NCI-H524 treated with DMSO at 0.1 percent for 48 hours (cell line): Measurements from ENCODE around the gene FER.
"Not testable (repeated sequence)": the region's sequence is repeated elsewhere in the genome, so short reads cannot be mapped to it uniquely, and the experiment has no call there.

ENCODE experiments used
- DNase-seq: peaks from one replicate; lab custom pipeline; 2025; lab: John Stamatoyannopoulos, UW

The FER gene

DNA sequence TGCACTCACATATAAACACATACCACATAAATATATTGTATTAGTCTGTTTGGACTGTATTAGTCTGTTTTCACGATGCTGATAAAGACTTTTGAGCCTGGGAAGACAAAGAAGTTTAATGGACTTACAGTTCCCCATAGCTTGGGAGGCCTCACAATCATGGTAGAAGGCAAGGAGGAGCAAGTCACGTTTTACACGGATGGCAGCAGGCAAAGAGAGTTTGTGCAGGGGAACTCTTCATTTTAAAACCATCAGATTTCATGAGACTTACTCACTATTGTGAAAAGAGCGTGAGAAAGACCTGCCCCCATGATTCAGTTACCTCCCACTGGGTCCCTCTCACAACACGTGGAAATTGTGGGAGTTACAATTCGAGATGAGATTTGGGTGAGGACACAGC, 133.4 kb downstream of the FER start:
- no peak for DNase-seq

DNA sequence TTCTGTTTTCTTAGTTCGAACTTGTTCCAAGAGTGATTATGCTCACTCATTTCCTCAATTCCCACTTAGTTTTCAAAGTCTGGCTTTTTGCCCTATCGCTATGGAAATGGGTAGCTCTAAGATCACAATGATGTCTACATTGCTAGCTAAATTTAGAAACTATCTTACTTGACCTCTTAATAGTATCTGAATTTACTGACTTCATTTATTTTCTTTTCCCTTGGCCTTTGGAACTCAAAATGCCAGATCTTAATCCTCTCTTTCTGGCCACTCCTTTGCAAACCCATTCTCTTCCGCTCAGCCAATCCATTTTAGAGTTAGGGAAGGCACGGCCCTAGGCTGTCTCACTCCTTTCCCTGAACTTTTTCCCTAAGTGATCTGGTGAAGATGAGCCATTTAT, 137.0 kb downstream of the FER start:
- no peak for DNase-seq

DNA sequence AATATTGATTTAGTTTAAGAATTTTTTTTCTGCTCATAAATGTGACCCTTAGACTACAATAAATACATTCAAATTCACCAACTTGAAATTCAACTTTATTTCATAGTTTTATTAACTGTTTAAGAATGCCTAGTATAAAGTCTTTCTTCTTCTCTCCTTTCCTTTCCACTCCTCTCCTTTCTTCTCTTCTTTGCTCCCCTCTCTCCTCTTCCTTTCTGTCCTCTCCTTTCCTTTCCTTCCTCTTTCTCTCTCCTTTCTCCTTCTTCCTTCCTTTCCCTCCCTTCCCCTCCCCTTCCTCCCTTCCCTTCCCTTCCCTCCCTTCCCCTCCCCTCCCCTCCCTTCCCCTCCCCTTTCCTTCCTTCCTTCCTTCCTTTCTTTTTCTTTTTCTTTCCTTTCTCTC, 150.6 kb downstream of the FER start:
- DNase-seq, result no peak

DNA sequence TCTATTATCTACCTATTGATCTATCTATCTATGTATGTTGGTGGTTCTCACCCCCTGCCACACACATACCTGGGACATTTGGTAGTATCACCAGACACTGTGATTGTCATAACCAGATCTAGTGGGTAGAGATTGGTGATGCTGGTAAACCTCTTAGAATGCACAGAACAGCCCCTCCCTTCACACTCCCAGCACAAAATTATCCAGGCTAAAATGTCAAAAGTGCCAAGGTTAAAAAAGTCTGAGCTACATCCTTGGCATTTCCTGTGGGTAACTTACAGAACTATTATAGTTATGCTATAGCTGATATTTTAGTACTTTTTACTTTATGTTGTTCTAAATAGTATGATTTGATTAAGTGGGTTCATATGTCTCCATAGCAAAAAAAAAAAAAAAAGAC, 151.0 kb downstream of the FER start:
- DNase-seq, result no peak

DNA sequence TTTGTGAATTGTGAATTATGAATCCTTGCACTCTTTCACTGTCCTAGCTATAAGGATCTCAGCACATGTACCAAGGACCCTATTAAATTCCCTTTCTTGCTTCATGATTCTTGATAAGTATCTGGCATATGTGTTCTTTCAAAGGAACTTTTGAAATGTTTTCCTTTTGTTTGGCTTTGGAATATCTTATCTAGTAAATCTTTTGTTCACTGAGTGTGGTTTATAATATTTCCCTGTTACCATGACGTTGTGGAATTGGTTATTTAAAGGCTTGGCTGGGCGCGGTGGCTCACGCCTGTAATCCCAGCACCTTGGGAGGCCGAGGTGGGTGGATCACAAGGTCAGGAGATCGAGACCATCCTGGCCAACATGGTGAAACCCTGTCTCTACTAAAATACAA, 151.5 kb downstream of the FER start:
- not testable (repeated sequence) for DNase-seq

DNA sequence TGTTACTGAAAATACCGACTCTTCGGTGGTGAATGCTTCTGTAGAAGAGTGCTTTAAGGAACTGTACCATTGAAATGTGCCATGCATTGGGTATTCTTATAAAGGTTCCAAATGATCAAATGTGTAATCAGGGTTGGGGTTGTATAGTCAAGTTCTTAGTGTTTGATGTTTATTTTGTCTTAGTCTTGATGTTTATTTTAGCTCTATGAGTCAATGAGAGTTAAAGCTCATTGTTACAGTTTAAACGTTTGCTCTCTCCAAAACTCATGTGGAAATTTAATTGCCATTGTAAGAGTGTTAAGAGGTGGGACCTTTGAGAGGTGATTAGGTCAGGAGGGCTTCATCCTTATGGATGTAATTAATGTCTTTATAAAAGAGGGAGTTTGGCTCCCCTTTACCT, 153.0 kb downstream of the FER start:
- no peak for DNase-seq

DNA sequence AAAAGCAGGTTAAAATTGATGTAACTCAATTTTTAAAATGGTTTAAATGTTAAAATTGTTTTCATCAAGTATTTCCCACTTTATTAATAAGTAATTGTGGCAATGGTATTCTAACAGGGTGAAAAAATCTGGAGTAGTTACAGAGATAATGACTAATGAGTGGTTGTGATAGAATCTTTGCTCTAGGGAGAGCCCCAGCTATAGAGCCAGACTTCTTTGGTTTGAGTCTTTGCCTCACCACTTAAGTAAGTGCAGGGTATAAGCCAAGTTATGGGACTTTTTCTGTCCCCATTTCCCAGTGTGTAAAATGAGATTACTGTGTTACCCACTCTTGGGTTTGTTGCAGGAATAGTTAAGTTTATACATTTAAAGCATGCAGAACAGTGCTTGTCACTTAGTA, 158.1 kb downstream of the FER start:
- no peak for DNase-seq

DNA sequence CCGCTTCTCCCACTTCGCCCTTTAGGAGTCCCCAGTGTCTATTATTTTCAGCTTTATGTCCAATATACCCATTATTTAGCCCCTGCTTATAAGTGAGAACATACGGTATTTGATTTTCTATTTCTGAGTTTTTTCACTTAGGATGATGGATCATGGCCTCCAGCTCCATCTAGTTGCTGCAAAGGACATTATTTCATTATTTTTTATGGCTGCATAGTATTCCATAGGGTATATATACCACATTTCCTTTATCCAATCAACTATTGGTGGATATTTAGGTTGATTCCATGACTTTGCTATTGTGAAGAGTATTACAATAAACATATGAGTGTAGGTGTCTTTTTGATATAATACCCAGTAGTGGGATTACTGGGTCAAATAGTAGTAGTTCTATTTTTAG, 162.9 kb downstream of the FER start:
- no peak for DNase-seq

DNA sequence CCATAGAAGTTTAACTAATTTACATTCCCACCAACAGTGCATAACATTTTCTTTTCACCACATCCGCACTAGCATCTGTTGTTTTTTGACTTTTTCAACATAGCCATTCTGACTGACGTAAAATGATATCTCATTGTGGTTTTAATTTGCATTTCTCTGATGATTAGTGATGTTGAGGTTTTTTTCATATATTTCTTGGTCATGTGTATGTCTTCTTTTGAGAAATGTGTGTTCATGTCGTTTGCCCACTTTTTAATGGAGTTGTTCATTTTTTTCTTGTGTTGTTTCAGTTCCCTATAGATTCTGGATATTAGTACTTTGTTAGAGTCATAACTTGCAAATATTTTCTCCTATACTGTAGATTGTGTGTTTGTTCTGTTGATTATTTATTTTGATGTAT, 163.4 kb downstream of the FER start:
- DNase-seq, result no peak

DNA sequence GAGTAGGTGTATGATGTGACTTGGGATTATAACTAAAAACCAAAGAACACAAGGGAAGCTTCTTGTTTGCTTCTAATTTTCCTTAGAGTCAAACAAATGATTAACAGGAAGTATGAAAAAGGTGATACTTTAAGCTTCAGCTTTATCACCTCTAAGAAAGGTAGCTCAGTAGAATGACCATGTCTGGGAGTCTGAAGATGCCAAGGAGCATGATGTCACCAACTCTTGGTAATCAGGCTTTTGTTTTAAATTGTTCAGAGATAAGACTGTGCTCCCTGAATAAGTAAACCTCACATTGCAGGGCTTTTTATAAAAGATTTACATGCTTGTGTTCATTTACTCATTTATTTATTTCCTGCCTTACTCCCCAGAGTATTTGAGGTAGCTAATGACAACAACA, 169.9 kb downstream of the FER start:
- DNase-seq, result no peak

DNA sequence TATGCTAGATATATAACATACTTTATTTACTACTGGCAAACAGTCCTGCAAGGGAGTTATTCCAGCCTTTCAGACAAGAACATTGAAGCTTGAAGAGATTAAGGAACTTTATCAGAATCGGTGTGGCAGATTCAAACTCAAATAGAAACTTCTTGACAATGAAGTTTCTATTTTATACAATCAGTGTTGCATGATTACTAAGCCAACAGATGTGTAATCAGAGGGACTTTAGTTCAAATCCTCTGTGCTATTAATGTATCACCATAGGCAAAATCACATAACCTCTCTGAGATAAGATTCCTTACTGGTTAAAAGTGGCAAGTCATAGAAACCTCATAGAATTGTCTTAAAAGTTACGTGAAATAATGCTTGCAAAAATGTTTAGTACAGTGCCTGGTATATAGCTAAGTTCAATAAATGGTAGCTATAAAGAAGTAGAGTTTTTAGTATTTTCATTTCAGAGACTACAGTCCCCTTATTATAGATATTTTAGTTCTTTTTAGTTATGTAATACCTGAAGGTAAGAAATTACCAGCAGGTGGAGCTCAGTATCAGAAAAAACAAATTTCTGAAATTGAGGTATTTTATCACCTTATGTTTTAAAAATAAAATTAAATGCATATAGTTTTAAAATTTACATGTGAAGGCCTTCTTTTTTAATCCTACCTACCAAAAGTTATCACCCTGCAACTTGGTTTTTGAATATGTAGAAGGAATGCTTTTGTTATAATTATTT, 172.1 kb downstream of the FER start:
- no peak for DNase-seq

DNA sequence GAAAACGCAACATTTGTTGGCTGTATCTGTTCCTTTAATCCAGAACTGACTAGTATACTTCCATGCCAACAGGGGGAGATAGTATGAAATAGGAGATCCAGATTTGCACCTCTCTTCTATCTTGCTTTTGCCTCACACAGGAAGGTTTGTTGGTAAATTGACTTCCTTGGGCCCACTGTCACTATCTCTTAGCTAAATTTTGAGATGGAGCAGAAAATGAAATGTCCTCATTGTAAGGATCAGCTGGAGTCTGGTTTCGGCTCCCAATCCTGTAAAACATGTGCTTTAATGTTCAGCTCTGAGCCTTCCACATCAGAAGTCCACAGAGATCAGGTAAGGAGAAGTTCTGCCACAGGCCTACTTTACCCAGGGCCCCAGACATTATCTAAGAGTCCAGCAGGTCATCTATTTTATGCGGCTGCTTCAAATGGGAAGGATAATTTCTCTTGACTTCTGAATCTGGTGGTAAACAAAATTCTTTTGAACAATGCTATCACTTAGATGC, 176.8 kb downstream of the FER start:
- no peak for DNase-seq

DNA sequence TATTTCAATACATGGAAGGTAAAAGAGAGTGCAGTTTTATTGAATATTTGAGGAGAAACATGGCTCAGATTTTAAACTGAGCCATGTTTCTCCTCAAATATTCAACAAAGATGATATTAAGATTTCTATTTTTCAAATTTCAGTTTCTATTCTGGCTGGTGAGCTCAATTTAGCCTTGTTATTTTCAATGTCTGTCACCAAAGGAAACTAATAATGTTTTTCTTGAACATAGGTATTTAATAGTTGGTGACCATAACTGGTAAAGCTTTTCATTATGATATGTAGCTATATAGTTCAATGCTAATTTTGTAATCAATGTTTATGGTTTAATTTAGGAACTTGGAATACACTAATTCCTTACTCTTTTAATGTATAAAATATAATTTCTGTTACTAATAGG, 177.4 kb downstream of the FER start:
- DNase-seq, result no peak

DNA sequence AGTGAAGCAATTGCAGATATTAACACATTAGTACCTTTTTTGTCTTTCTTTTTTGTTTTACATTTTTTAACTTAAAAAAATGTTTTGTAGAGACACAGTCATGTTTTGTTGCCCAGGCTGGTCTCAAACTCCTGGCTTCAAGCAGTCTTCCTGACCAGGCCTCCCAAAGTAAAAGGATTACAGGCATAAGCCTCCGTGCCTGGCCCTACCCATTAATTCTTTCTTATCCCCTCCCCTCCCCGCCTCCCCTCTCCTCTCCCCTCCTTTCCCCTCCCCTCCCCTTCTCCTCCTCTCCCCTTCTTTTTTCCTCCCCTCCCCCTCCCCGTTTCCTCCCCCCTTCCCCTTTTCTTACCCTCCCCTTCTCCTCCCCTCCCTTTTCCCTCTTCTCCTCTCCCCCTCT, 182.4 kb downstream of the FER start:
- no peak for DNase-seq

DNA sequence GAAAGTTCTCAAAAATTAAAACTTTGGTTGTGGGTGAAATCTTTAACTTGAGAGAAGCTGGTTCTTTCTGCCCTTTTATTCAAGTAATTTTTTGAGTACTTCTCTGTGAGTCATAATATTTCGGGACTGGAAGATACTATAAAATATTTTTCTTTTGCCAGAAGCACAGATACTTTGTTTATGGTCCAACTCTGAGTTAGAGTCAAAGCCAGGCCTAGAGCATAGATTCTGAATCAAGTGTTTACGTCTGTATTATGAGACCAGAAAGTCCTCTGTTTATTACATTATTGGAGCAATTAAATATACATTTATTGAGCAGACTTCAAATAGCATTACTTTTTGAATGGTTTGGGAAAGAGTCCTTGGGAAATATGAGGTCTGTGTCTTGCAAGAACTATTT, 187.9 kb downstream of the FER start:
- no peak for DNase-seq

DNA sequence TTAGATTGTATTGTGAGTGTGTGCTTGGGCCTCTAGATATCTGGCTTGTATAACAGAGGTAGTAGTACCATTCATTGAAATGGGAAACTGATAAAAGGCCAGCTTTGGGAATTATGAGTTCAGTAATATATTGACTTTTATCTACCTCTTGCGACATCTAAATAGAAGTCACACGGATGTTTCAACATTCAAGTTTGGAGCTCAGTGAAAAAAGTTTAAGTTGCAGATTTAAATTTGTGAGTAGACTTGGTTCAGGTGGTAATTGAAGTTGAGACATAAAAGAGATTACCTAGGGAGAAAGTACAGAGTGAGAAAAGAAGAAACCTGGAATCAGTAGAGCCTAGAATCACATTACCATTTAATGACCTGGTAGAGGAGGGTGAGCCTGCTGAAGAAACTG, 189.5 kb downstream of the FER start:
- no peak for DNase-seq

DNA sequence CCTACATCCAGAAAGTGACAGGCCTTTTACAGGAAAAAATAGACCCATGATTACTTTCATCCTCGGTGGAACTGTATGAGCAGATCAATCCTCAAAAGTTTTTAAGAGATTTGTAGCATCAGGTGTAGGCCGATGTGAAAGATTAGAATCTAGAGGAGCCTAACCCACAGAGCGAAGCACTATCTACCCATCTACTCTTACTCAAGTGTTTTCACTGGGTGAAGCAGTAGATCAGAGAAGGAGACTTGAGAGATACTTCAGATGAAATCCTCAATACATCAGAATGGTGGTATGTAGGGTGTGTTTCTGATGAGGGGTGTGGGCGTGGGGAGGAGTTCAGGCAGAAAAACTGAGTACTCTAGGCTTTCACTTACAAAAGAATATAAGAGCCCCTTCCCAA, 192.8 kb downstream of the FER start:
- no peak for DNase-seq

DNA sequence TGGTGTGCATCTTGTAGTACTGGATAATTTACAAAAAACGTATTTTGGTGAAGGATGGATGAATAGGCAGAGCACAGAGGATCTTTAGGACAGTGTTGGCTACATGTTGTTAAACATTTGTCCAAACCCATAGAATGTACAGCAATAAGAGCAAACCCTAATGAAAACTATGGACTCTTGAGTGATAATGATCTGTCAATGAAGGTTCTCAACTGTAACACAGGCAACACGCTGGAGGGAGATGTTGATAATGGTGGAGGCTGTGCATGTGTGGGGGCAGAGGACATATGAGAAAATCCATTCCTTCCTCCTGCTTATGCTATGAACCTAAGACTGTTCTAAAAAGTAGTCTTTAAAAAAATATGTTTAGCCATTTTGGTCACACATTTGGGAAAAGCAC, 194.0 kb downstream of the FER start:
- DNase-seq, result no peak

DNA sequence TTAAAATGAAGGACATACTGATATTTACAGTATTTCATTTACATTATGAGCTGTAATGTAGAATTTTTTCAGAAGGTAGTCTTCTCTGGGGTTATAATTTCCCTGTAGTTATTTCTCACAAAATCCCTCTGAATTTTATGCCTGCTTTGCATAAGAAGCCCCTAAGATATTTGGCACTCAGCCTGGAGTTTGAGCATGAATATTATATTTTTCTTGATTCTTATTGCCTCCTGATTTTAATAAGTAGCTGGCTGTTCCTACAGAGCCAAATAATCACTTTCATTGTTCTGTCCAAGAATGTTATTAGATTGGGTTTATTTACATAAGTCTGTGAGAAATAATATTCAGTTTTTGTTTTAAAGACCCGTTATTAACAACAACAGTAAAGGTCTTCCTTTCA, 195.0 kb downstream of the FER start:
- DNase-seq, result no peak

DNA sequence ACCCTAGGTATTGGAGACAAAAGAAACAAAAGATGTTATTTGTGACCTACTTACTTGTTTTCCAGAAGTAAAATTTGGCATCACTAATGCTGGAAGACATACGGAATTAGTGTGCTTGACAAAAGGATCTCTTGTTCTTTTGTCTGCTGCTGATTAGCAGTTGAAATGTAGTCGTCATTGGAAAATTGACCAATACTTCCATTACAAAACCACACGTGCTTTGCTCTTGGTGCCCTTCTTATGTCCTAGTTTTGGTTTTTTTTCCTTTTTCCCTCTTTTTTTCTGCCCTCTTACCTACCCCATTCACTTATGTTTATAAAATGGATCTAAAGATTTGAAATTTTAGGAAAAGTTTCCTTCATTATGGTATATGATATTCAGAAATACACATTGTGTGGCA, 197.4 kb downstream of the FER start:
- DNase-seq, result no peak

DNA sequence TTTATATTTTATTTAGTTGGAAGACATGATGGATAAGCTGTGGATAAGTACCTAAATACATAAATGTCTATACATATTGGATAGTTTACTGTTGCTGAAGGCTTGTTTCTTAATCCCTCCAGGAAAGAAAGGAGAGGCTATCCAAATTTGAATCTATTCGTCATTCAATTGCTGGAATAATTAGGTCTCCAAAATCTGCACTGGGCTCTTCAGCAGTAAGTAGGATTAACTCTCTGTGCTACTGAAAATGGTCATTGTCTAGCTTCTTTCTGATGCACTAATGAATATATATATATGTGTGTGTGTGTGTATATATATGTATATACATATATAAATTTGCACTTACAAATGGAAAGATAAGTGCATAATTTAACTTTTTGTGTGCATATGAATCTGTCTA, 198.3 kb downstream of the FER start:
- DNase-seq, result no peak

DNA sequence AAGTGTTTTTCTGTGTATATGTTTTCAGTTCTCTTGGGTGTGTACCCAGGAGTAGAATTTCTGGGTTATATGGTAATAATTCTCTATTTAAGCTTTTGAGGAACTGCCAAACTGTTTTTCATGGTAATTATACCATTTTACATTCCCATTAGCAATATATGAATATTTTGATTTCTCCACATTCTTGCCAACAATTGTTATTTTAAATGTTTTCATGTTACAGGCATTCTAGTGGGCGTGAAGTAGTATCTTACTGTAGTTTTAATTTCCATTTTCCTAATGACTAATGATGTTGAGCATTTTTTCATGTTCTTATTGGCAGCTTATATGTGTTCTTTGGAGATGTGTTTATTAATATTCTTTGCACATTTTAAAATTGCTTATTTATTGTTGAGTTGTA, 199.5 kb downstream of the FER start:
- DNase-seq, result no peak

DNA sequence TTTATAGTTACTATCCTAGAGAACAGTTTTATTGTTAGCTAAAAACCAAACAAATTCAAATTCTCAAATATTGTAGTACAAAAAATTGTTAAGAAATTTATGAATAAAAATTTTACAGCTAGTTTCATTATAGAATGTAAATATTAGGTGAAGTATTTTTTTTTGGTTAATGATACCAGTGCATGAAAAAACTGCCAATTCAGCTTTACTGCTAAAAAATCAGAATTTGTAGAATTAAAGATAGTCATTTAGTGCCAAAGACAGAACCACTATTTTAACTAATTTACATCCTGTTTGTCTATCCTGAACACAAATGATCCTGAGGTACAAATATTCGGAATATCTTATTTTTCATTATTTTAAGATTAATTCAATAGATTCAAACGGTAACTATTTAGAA, 202.6 kb downstream of the FER start:
- no peak for DNase-seq

DNA sequence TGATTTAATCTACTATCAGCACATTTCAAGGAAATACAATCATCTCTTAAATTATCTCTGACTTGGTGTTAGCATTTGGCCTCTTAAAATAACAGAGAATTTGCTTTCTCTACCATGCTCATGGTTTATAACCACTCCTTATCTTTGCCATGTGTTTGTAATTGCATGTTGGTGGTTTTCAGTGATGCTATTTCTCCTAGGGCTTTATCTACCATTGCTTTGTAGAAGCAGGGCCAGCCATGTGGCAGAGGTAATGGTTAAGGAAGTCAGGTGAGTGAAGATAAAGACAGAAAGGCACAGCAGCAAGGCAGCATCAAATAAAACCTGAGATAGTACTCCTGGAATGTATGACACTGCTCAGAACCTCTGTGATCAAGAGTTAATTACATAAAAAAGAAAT, 206.2 kb downstream of the FER start:
- no peak for DNase-seq

DNA sequence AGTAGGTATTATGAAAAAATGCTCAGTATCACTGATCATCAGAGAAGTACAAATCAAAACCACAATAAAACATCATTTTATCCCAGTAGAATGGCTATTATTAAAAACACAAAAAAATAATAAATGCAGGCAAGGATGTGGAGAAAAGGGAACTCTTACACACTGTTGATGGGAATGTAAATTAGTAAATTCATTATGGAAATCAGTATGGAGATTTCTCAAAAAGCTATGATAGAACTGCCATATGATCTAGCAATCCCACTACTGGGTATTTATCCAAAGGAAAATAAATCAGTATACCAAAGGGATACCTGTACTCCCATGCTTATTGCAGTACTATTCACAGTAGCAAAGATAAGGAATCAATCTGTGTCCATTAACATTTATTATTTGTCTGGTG, 209.6 kb downstream of the FER start:
- no peak for DNase-seq
